HG03439 (cell line): ENCODE data around the gene ETV3.

Source experiments
- ATAC-seq: cut with Tn5 transposase; IDR thresholded peaks from one replicate; pipeline ENCODE4 v1.9.1; 2021; ENCODE audit warnings: mild to moderate bottlenecking, moderate library complexity; ENCODE audit not compliant: unreplicated experiment

The ETV3 gene

GRCh38 chr1:157095091-157095490, 43.1 kb downstream of the ETV3 start:
- ATAC-seq, result no peak

DNA sequence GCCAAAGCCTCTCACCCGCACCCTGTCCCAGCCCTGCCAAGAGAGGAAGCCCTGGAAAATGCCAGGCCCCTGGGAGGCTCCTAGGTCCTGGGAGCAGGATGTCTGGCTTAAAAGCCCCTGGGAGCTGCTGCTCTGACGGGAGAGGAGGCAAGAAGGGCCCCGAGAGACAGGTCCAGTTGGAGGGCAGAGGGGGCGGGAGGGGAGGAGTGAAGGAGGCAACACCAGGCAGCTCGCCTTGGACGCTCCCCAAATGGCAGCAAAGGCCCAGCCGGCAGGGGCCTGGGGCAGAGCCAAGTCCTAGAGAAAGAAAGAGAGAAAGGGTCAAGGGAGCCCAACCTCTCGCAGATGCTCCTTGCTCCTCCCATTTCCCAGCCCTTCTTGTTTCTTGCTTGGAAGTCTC, 45.4 kb downstream of the ETV3 start:
- ATAC-seq, result no peak

DNA sequence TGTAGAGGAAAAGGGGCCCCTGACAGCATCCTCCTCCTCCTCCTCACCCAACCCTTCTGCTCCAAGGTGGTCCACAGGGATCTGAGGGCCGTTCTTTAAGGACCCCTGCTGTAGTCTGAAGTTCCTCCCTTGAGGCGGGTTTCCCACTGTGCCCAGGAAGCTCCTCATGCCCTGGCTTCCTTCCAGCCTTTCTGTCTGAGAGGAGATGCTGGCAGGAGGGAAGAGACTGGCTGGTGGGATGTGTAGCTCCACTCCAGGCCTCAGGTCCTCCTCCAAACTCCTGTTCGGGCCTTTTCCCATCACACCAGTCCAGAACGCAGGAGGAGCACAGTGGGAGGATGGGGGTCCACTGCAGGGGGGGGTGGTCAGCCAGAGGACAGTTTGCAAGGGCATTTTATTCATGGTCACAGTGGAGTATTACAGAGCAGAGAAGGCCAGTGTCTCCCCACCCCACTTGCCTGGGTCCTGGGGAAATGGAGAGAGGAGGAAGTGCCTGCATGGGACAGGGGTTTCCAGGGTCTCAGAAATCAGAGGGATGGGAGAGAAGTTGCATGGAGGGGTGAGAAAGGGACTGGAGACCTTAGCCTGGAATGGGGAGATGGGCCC, 46.4 kb downstream of the ETV3 start:
- ATAC-seq, result no peak

GRCh38 chr1:157091186-157091585, 47.0 kb downstream of the ETV3 start:
- ATAC-seq, result no peak

- no peak for ATAC-seq
These were observed 47.4 kb downstream of the ETV3 start for GRCh38 chr1:157090771-157091170.

DNA sequence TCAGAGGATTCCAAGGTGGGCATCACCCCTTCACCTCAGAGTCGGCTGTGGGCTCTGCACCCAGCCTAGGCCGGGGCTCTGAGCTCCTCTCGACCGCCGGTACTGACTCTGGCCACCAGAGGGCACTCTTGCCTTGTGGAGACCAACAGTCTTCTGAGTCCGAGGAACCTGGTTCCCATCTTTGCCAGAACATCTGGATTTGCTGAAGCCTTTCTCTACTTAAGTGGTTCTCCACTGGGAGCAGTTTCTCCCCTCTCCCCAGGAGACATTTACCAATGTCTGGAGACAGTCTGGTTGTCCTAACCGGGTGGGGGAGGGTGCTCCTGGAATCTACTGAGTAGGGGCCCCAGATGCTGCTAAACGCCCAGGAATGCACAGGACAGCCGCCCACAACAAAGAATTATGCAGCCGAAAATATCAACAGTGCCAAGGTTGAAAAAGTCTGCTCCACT, 48.0 kb downstream of the ETV3 start:
- ATAC-seq, result no peak

- ATAC-seq, result no peak
These were observed 48.4 kb downstream of the ETV3 start for GRCh38 chr1:157089789-157090188.

GRCh38 chr1:157088607-157089006, 49.6 kb downstream of the ETV3 start:
- ATAC-seq, result no peak

DNA sequence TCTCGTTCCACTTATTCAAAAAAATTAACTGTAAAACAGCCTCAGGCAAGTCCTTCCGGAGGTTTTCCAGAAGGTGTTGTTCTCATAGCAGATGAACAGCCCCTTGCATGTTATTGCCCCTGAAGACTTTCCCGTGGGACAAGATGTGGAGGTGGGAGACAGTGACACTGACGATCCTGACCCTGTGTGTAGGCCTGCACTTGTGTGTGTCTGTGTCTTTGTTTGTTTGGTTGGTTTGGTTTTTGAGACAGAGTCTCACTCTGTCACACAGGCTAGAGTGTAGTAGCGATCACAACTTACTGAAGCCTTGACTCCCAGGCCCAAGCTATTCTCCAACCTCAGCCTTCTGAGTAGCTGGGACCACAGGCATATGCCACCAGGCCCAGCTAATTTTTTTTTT, 51.2 kb downstream of the ETV3 start:
- no peak for ATAC-seq

- ATAC-seq, result no peak
These were observed 51.9 kb downstream of the ETV3 start for GRCh38 chr1:157086299-157086698.

- no peak for ATAC-seq
These were observed 52.8 kb downstream of the ETV3 start for GRCh38 chr1:157085421-157085820.

DNA sequence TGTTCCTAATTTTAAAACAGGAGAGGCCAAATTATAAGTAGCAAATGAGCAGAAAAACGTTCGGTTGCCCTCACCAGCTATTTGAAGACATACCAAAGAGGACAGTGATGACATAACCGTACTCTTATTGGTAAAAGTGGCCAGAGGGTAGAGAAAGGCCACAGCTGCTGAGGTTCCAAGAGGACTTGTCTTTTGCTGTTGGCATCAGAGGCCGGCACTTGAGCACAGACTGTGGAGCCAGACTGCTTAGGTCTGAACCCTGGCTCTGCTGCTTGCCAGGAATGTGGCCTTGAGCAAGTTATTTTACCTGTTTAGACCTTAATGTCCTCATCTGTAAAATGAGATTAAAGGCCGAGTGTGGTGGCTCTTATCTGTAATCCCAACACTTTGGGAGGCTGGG, 53.5 kb downstream of the ETV3 start:
- ATAC-seq, result no peak

- no peak for ATAC-seq
These were observed 56.5 kb downstream of the ETV3 start for GRCh38 chr1:157081707-157082106.

GRCh38 chr1:157080714-157081113, 57.5 kb downstream of the ETV3 start:
- no peak for ATAC-seq

DNA sequence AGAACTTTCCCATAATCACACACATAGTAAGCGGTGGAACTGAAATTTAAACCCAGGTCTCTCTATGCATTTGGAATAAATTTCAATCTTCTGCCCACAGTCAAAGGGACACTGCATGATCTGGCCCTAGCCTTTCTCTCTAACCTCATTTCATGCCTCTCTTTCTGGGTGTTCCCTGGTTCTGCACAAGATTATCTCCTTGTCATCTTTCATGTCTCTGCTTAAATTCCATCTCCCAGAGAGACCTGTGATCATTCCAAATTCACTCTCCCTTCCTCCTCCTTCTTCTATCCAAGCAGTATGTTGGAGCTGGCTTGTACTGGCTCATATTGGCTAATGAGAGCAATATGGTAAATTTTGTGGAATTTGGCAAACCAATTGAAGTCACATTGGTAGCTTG, 60.8 kb downstream of the ETV3 start:
- no peak for ATAC-seq

- ATAC-seq, result no peak
These were observed 64.1 kb downstream of the ETV3 start for GRCh38 chr1:157073944-157074685.
